HCT116 (cell line): ENCODE results near the gene OR6S1. TPM values are rescaled to one million over a fixed set of nuclear protein-coding genes. Genes with fewer than 3 reads are reported as not detected.

Experiments used
- ATAC-seq: fragments of 200-7000 bp; cut with Tn5 transposase; 2 replicates; pipeline ENCODE4 v1.9.1; 2020; ENCODE audit warnings: mild to moderate bottlenecking, moderate library complexity
- BruUV-seq: library from RNA; stranded (reverse); fragments of 400-500 nt; replicated peaks from 2 replicates; lab custom pipeline; 2021; lab: Mats Ljungman, UMichigan
- CTCF ChIA-PET: fragments of 300-600 bp; sonication (Branson Sonifier 250); formaldehyde crosslinking; loops from one replicate; lab custom pipeline; 2021; ENCODE audit warnings: antibody characterized with exemption; lab: Charles Lee
- POLR2A ChIA-PET: fragments of 300-600, 350-600 bp; sonication (Branson Sonifier 250); formaldehyde crosslinking; loops from one replicate; lab custom pipeline; 2021; ENCODE audit warnings: antibody characterized with exemption; lab: Charles Lee
- RAD21 ChIA-PET, 2 experiments: fragments of 300-600 bp; sonication (Branson Sonifier 250); formaldehyde crosslinking; loops; one replicate each; lab custom pipeline; 2023; ENCODE audit warnings: low total read pairs in 2 of 2; ENCODE audit not compliant: uncharacterized antibody in 2 of 2, unreplicated experiment in 2 of 2, low non-redundant PET in 1 of 2; lab: Charles Lee
- DNase-seq: peaks from one replicate; pipeline ENCODE4 v3.0.0-alpha.2; 2010; ENCODE audit warnings: low read depth, low spot score
- H2AFZ ChIP-seq: fragments of 200-600 bp; shearing (Covaris generic), sonication (generic); 2 replicates; pipeline ENCODE4 v1.6.1; 2017; ENCODE audit warnings: low read depth, mixed run types, mixed read lengths, antibody characterized with exemption, low read length; ENCODE audit not compliant: poor library complexity, severe bottlenecking
- H3K27ac ChIP-seq: 2 replicates; pipeline ENCODE4 v1.5.1; 2012; ENCODE audit warnings: low read depth, low read length
- H3K27me3 ChIP-seq: fragments of 200-600 bp; sonication (generic); 2 replicates; pipeline ENCODE4 v1.6.1; 2016; ENCODE audit warnings: mixed run types, low read length, mixed read lengths; ENCODE audit not compliant: insufficient read depth
- H3K36me3 ChIP-seq, 2 experiments: fragments of 200-500 bp in 1 of 2; fragments of 200-600 bp in 1 of 2; sonication (Bioruptor generic) in 1 of 2; sonication (generic) in 1 of 2; 2 replicates each; pipeline versions ENCODE4 v1.5.1 to v1.6.1; 2014 to 2016; ENCODE audit warnings: low read length in 2 of 2, inconsistent platforms in 1 of 2, mixed read lengths in 1 of 2, mixed run types in 1 of 2; ENCODE audit not compliant: insufficient read depth in 2 of 2, control insufficient read depth in 1 of 2
- H3K4me1 ChIP-seq, 2 experiments: fragments of 200-600 bp in 1 of 2; sonication (generic) in 1 of 2; 2 replicates each; pipeline versions ENCODE4 v1.5.1 to v1.6.1; 2012 to 2017; ENCODE audit warnings: low read length in 2 of 2, inconsistent platforms in 1 of 2, mild to moderate bottlenecking in 1 of 2, mixed read lengths in 1 of 2, mixed run types in 1 of 2, moderate library complexity in 1 of 2; ENCODE audit not compliant: insufficient read depth in 2 of 2, control insufficient read depth in 1 of 2
- H3K4me2 ChIP-seq: fragments of 200-600 bp; sonication (generic); 2 replicates; pipeline ENCODE4 v1.6.1; 2017; ENCODE audit warnings: mixed run types, low read length, mixed read lengths
- H3K4me3 ChIP-seq, 2 experiments: fragments of 200-600 bp in 1 of 2; sonication (generic) in 1 of 2; replicated peaks in 1 of 2; 2 replicates each; pipeline ENCODE4 v1.5.1; 2011 to 2016; ENCODE audit warnings: low read length in 2 of 2, control low read depth in 1 of 2, low read depth in 1 of 2, mild to moderate bottlenecking in 1 of 2, mixed read lengths in 1 of 2, mixed run types in 1 of 2
- H3K79me2 ChIP-seq: fragments of 200-600 bp; sonication (generic); 2 replicates; pipeline ENCODE4 v1.6.1; 2017; ENCODE audit warnings: mild to moderate bottlenecking, mixed run types, low read length, moderate library complexity, mixed read lengths; ENCODE audit not compliant: insufficient read depth
- H3K9ac ChIP-seq: fragments of 200-600 bp; sonication (generic); 2 replicates; pipeline ENCODE4 v1.6.1; 2016; ENCODE audit warnings: low read length, mixed read lengths
- H3K9me2 ChIP-seq: fragments of 200-600 bp; sonication (generic), shearing (Covaris generic); 2 replicates; pipeline ENCODE4 v1.6.1; 2017; ENCODE audit warnings: mixed run types, mild to moderate bottlenecking, moderate library complexity; ENCODE audit not compliant: insufficient read depth
- H3K9me3 ChIP-seq, 2 experiments: fragments of 200-500 bp in 1 of 2; fragments of 200-600 bp in 1 of 2; sonication (Bioruptor generic) in 1 of 2; sonication (generic) in 1 of 2; 2 replicates each; pipeline ENCODE4 v1.6.1; 2014 to 2017; ENCODE audit warnings: low read length in 2 of 2, mixed read lengths in 2 of 2, inconsistent platforms in 1 of 2, low read depth in 1 of 2, mild to moderate bottlenecking in 1 of 2, mixed run types in 1 of 2, moderate library complexity in 1 of 2; ENCODE audit not compliant: control insufficient read depth in 1 of 2, insufficient read depth in 1 of 2
- H4K20me1 ChIP-seq: fragments of 200-600 bp; sonication (generic), shearing (Covaris generic); 2 replicates; pipeline ENCODE4 v1.6.1; 2017; ENCODE audit warnings: mixed run types, mild to moderate bottlenecking, moderate library complexity; ENCODE audit not compliant: insufficient read depth
- CBX3 ChIP-seq: IDR thresholded peaks from 2 replicates; pipeline ENCODE4 v1.6.1; 2012; ENCODE audit warnings: low read depth
- CEBPB ChIP-seq: IDR thresholded peaks from 2 replicates; pipeline ENCODE4 v1.6.1; 2012; ENCODE audit warnings: low read depth
- EGR1 ChIP-seq: IDR thresholded peaks from 2 replicates; pipeline ENCODE4 v1.6.1; 2012; ENCODE audit warnings: low read depth
- EZH2 ChIP-seq: fragments of 200-600 bp; sonication (generic); IDR thresholded peaks from 2 replicates; pipeline ENCODE4 v1.6.1; 2017; ENCODE audit warnings: antibody characterized with exemption, mixed run types
- FOSL1 ChIP-seq: IDR thresholded peaks from 2 replicates; pipeline ENCODE4 v1.6.1; 2012; ENCODE audit warnings: low read depth
- JUND ChIP-seq: IDR thresholded peaks from 2 replicates; pipeline ENCODE4 v1.6.1; 2012
- POLR2A ChIP-seq: IDR thresholded peaks from 2 replicates; pipeline ENCODE4 v1.7.0; 2011; ENCODE audit warnings: borderline replicate concordance; ENCODE audit not compliant: insufficient read depth, insufficient read length; ENCODE audit errors: extremely low read depth
- POLR2AphosphoS5 ChIP-seq: IDR thresholded peaks from 2 replicates; pipeline ENCODE4 v1.6.1; 2011; ENCODE audit warnings: mild to moderate bottlenecking, low read depth, low read length, moderate library complexity
- RAD21 ChIP-seq: IDR thresholded peaks from 2 replicates; pipeline ENCODE4 v1.6.1; 2012; ENCODE audit warnings: low read depth, mild to moderate bottlenecking
- SRF ChIP-seq: IDR thresholded peaks from 2 replicates; pipeline ENCODE4 v1.6.1; 2012; ENCODE audit warnings: low read depth
- YY1 ChIP-seq: IDR thresholded peaks from 2 replicates; pipeline ENCODE4 v1.6.1; 2011; ENCODE audit warnings: low read length, low read depth, moderate library complexity, mild to moderate bottlenecking; ENCODE audit not compliant: insufficient replicate concordance; ENCODE audit errors: extremely low read depth
- ZFX ChIP-seq: fragments of 450-650 bp; IDR thresholded peaks from 2 replicates; pipeline ENCODE4 v1.6.1; 2017
- ZNF274 ChIP-seq: fragments of 200-500 bp; sonication (Bioruptor generic); IDR thresholded peaks from 2 replicates; pipeline ENCODE4 v1.6.1; 2014; ENCODE audit warnings: mild to moderate bottlenecking, low read depth, low read length, inconsistent platforms
- intact Hi-C: fragments of 100-400 bp; cut with micrococcal nuclease; formaldehyde crosslinking; loops from 2 replicates; pipeline ENCODE4 v1.10.0; 2022
- total RNA-seq: library from RNA; stranded (reverse); gene quantifications from one replicate; pipeline ENCODE4 v1.2.1, GENCODE V29; 2021; ENCODE audit not compliant: unreplicated experiment
- TF ChIP-seq, protein P1 (sequence below), 3 experiments: fragments of 200-600 bp in 1 of 3; sonication (generic) in 1 of 3; IDR thresholded peaks in 2 of 3; conservative IDR thresholded peaks in 1 of 3; 2 replicates each; pipeline ENCODE4 v1.5.1; 2012 to 2017; ENCODE audit warnings: low read depth in 2 of 3, low read length in 2 of 3, antibody characterized with exemption in 1 of 3, borderline replicate concordance in 1 of 3, control low read depth in 1 of 3, mild to moderate bottlenecking in 1 of 3, mixed read lengths in 1 of 3, mixed run types in 1 of 3, moderate library complexity in 1 of 3; ENCODE audit not compliant: insufficient read depth in 1 of 3
- TF ChIP-seq, protein P2 (sequence below): IDR thresholded peaks from 2 replicates; pipeline ENCODE4 v1.6.1; 2011; ENCODE audit warnings: mild to moderate bottlenecking, low read length, moderate library complexity; ENCODE audit not compliant: insufficient replicate concordance; ENCODE audit errors: extremely low read depth
- TF ChIP-seq, protein P3 (sequence below): IDR thresholded peaks from 2 replicates; pipeline ENCODE4 v1.6.1; 2012

Gene OR6S1
- total RNA-seq, 1 experiment from 2014 or later: not detected

DNA sequence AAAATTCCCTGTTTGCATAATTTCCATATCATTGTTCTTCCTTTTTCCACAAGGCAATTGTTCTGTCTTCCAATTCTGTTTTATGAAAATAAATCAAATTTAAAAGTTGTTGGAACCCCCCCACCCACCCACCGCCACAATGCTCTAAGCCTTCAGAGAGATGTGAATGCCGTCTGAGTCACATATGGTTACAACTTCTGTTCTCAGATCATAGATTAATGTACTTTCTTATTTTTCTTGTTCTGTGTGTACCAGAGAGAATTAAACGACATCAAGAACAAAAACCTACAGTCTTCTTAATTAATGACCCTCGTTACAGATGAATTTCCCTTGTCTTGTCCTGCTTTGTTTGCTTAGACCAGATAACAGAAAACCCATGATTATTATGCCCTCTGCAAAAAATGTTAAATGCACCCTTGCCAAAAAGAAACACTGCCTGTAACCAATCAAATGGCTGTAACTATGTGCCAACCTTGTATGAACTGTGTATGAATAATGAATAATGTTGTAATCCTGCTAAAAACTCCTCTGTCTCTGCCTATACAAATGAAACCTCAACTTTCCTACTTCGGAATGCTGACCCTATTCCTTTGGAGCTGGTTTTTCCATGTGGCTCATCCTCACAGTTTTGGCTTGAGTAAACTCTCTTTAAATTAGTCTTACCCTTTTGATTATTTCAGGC lies 14.0 kb downstream of the OR6S1 start:
- CTCF ChIA-PET: interaction anchor here (1.7 kb wide), 1 partner anchor 14 kb away, joined by 5 read pairs; no protein-coding TSS in a partner anchor
- H3K36me3 ChIP-seq: no peaks in the 10 kb centered on the region
- no peaks in the 10 kb centered on the region for H3K79me2 ChIP-seq
- intact Hi-C loops: no loop called here
- H2AFZ ChIP-seq: no peak overlapping the region
- no peak overlapping the region for H3K27ac ChIP-seq
- POLR2A ChIA-PET: no interaction called here
- no peaks in the 10 kb centered on the region for H3K9me3 ChIP-seq
- no TSS peak for BruUV-seq
- RAD21 ChIA-PET: no interaction called here
- H3K4me2 ChIP-seq: no peak overlapping the region
- no peak overlapping the region for H3K4me3 ChIP-seq
- H3K4me1 ChIP-seq: peaks cover 9 to 42% of the 10 kb centered on the region in 2 experiments
- H3K27me3 ChIP-seq: no peaks in the 10 kb centered on the region; the same call in 1 of the 2 replicates
- no peaks in the 10 kb centered on the region for H4K20me1 ChIP-seq
- DNase-seq (no peak), ATAC-seq (no peak)
- no peaks in the 10 kb centered on the region for H3K9me2 ChIP-seq
- TF ChIP-seq, protein P1, sequence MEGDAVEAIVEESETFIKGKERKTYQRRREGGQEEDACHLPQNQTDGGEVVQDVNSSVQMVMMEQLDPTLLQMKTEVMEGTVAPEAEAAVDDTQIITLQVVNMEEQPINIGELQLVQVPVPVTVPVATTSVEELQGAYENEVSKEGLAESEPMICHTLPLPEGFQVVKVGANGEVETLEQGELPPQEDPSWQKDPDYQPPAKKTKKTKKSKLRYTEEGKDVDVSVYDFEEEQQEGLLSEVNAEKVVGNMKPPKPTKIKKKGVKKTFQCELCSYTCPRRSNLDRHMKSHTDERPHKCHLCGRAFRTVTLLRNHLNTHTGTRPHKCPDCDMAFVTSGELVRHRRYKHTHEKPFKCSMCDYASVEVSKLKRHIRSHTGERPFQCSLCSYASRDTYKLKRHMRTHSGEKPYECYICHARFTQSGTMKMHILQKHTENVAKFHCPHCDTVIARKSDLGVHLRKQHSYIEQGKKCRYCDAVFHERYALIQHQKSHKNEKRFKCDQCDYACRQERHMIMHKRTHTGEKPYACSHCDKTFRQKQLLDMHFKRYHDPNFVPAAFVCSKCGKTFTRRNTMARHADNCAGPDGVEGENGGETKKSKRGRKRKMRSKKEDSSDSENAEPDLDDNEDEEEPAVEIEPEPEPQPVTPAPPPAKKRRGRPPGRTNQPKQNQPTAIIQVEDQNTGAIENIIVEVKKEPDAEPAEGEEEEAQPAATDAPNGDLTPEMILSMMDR (IDR thresholded peaks at IDR 0.05 in 2 of 3, conservative IDR thresholded peaks at IDR 0.05 in 1 of 3; ENCODE audit: borderline replicate concordance in 1 of 3, insufficient read depth in 1 of 3, low read depth in 2 of 3, low read length in 2 of 3): no peak
- TF ChIP-seq CEBPB: no peak
- TF ChIP-seq ZNF274: no peak
- TF ChIP-seq POLR2A: no peak
- TF ChIP-seq CBX3: no peak
- no peak for TF ChIP-seq SRF
- TF ChIP-seq FOSL1: no peak
- no peak for TF ChIP-seq JUND
- TF ChIP-seq ZFX: no peak
- TF ChIP-seq EZH2: no peak
- no peak for TF ChIP-seq EGR1
- no peak for TF ChIP-seq YY1
- TF ChIP-seq RAD21: no peak
- TF ChIP-seq, protein P2, sequence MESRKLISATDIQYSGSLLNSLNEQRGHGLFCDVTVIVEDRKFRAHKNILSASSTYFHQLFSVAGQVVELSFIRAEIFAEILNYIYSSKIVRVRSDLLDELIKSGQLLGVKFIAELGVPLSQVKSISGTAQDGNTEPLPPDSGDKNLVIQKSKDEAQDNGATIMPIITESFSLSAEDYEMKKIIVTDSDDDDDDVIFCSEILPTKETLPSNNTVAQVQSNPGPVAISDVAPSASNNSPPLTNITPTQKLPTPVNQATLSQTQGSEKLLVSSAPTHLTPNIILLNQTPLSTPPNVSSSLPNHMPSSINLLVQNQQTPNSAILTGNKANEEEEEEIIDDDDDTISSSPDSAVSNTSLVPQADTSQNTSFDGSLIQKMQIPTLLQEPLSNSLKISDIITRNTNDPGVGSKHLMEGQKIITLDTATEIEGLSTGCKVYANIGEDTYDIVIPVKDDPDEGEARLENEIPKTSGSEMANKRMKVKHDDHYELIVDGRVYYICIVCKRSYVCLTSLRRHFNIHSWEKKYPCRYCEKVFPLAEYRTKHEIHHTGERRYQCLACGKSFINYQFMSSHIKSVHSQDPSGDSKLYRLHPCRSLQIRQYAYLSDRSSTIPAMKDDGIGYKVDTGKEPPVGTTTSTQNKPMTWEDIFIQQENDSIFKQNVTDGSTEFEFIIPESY: no peak
- TF ChIP-seq, protein P3, sequence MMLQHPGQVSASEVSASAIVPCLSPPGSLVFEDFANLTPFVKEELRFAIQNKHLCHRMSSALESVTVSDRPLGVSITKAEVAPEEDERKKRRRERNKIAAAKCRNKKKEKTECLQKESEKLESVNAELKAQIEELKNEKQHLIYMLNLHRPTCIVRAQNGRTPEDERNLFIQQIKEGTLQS: no peak
- TF ChIP-seq POLR2AphosphoS5: no peak
- TF ChIP-seq, all 23 proteins: peak for 0
- no peak overlapping the region for H3K9ac ChIP-seq
